AG09309 (cell line): ENCODE results near the gene RAPGEF1.

Experiments
- DNase-seq: peaks from one replicate; pipeline ENCODE4 v3.0.0-alpha.2; 2010; ENCODE audit warnings: low read depth
- H3K4me3 ChIP-seq: 2 replicates; pipeline ENCODE4 v1.5.1; 2011; ENCODE audit warnings: mild to moderate bottlenecking, low read depth, low read length, moderate library complexity; ENCODE audit not compliant: control insufficient read depth
- TF ChIP-seq, protein P1 (sequence below): IDR thresholded peaks from 2 replicates; pipeline ENCODE4 v1.5.1; 2011; ENCODE audit warnings: mild to moderate bottlenecking, low read depth, low read length, inconsistent platforms; ENCODE audit not compliant: insufficient read depth, control insufficient read depth; ENCODE audit errors: missing control alignments

RAPGEF1 gene

GRCh38 chr9:131717719-131718460, 22.0 kb downstream of the RAPGEF1 start:
- H3K4me3 ChIP-seq, result no peak overlapping the region
- TF ChIP-seq, protein P1, sequence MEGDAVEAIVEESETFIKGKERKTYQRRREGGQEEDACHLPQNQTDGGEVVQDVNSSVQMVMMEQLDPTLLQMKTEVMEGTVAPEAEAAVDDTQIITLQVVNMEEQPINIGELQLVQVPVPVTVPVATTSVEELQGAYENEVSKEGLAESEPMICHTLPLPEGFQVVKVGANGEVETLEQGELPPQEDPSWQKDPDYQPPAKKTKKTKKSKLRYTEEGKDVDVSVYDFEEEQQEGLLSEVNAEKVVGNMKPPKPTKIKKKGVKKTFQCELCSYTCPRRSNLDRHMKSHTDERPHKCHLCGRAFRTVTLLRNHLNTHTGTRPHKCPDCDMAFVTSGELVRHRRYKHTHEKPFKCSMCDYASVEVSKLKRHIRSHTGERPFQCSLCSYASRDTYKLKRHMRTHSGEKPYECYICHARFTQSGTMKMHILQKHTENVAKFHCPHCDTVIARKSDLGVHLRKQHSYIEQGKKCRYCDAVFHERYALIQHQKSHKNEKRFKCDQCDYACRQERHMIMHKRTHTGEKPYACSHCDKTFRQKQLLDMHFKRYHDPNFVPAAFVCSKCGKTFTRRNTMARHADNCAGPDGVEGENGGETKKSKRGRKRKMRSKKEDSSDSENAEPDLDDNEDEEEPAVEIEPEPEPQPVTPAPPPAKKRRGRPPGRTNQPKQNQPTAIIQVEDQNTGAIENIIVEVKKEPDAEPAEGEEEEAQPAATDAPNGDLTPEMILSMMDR, result no peak
- DNase-seq, result no peak

- H3K4me3 ChIP-seq, result no peak overlapping the region
- TF ChIP-seq, protein P1, result no peak
- no peak for DNase-seq
Measured at GRCh38 chr9:131715906-131716305, 24.0 kb downstream of the RAPGEF1 start.

- DNase-seq, result no peak
- H3K4me3 ChIP-seq, result no peak overlapping the region
- TF ChIP-seq, protein P1, result no peak
Measured at GRCh38 chr9:131714821-131715220, 25.1 kb downstream of the RAPGEF1 start.

GRCh38 chr9:131714161-131714646, 25.7 kb downstream of the RAPGEF1 start:
- TF ChIP-seq, protein P1, result no peak
- H3K4me3 ChIP-seq, result no peak overlapping the region; the same call in 1 of the 2 replicates
- DNase-seq, result peak; percentile 80

- no peak for DNase-seq
- no peak overlapping the region for H3K4me3 ChIP-seq
- TF ChIP-seq, protein P1, result no peak
Measured at GRCh38 chr9:131713016-131713415, 26.9 kb downstream of the RAPGEF1 start.

DNA sequence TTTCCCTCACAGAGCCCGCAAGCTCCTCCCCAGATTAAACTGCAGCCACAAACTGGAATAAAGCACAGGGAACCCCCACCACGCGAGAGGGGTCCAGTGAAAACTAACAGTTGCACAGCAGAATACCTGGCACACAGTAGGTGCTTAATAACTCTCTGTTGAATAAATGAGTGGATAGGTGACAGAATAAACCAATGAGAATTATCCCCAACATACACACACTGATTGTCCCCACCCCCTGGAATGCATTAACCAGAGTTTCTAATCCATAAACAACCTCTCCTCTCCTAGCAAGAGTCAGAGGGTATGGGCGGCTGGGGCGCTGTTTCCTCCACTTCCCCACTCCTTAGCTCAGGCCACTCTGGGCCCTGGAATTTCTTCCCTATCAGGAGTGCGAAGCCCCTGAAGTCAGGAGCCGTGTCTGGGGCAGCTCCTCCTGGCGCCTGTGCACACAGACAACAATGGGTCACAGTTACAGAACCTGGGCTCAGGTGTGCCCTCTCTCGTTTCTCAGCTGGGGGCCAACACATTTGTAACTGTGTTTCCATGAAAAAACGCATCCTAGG, 27.6 kb downstream of the RAPGEF1 start:
- no peak overlapping the region for H3K4me3 ChIP-seq
- DNase-seq, result no peak
- TF ChIP-seq, protein P1, result no peak
